Fibroblast of the aortic adventitia (primary cell): ENCODE measurements around the gene NPHS2. TPM values are rescaled to one million over a fixed set of nuclear protein-coding genes. Genes with fewer than 3 reads are reported as not detected.

Experiments
- DNase-seq: peaks from one replicate; pipeline ENCODE4 v3.0.0-alpha.2; 2010; ENCODE audit warnings: low read depth
- H3K4me3 ChIP-seq: 2 replicates; pipeline ENCODE4 v1.5.1; 2011; ENCODE audit warnings: low read depth, mild to moderate bottlenecking, control low read depth, low read length, moderate library complexity
- small RNA-seq: library from RNA; depleted of rRNA; stranded (forward); fragments of <200 nt; gene quantifications from one replicate; pipeline ENCODE3, GENCODE V24; 2012
- total RNA-seq: library from RNA; depleted of rRNA; stranded (reverse); fragments of >200 nt; gene quantifications from 2 replicates; pipeline ENCODE4 v1.2.3, GENCODE V29; 2012; ENCODE audit warnings: low replicate concordance
- TF ChIP-seq, protein P1 (sequence below): IDR thresholded peaks from 2 replicates; pipeline ENCODE4 v1.5.1; 2011; ENCODE audit warnings: mild to moderate bottlenecking, low read length, control low read depth, inconsistent platforms; ENCODE audit not compliant: insufficient read depth

Gene NPHS2
- total RNA-seq, 1 donor = not detected

DNA sequence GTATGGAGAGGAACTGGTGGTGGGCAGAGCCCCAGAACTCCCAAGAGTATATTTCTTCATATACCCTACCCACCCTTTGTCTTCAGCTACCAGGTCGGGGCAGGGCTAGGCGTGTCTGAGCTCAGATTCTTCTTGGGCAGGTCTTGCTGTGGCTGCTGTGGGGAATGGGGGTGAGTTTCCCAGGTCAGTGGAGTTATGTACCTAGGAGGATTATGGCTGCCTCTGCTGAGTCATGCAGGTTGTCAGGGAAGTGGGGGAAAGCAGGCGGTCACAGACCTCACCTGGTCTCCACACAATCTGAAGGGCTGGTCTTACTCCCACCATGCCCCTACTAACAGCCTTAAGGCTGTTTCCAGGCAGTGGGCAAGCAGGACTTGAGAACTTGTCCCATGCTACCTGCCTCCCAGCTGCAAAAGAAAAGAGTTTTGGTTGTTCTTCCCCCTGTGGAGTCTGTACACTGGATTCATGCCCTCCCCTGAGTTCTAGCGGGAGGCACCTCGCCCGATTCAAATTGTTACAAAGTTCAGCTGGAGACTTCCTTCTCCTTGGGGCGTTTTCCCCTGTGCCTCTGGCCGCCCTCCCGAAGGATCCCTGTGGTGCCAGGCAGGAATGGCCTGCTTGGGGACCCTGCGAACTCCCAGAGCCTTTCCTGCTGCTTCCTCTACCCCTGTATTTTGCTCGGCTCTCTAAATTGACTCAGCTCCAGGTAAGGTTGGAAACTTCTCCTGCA, 58.6 kb downstream of the NPHS2 start:
- TF ChIP-seq, protein P1, sequence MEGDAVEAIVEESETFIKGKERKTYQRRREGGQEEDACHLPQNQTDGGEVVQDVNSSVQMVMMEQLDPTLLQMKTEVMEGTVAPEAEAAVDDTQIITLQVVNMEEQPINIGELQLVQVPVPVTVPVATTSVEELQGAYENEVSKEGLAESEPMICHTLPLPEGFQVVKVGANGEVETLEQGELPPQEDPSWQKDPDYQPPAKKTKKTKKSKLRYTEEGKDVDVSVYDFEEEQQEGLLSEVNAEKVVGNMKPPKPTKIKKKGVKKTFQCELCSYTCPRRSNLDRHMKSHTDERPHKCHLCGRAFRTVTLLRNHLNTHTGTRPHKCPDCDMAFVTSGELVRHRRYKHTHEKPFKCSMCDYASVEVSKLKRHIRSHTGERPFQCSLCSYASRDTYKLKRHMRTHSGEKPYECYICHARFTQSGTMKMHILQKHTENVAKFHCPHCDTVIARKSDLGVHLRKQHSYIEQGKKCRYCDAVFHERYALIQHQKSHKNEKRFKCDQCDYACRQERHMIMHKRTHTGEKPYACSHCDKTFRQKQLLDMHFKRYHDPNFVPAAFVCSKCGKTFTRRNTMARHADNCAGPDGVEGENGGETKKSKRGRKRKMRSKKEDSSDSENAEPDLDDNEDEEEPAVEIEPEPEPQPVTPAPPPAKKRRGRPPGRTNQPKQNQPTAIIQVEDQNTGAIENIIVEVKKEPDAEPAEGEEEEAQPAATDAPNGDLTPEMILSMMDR = no peak
- DNase-seq = no peak
- no peak overlapping the region for H3K4me3 ChIP-seq

- DNase-seq = no peak
- H3K4me3 ChIP-seq = no peak overlapping the region
- TF ChIP-seq, protein P1 = no peak
Observed at GRCh38 chr1:179510038-179510437, 65.7 kb downstream of the NPHS2 start.

DNA sequence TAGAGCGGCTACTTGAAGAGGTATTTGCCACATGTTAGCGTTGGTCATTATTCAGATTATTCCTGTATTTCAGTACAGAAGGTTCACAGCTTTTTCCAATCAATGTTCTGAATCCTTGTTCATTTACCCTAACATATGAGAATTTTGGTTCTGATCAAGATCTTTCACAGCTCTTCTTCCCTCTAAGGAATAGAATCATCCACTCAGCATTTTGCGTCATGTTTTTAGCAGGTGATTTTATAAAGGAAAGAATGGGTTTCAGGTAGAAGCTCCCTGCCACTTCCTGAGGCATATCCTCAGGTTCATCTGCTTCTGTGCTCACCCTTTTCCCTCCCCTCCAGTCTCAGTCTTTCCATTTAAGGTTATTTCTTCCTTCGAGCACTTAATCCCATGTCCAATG, 66.4 kb downstream of the NPHS2 start:
- no peak overlapping the region for H3K4me3 ChIP-seq
- TF ChIP-seq, protein P1 = no peak
- DNase-seq = no peak

- H3K4me3 ChIP-seq = no peak overlapping the region
- TF ChIP-seq, protein P1 = no peak
- DNase-seq = no peak
Observed at GRCh38 chr1:179506199-179506598, 69.5 kb downstream of the NPHS2 start.

Small RNA genes lying within 50 kb of the gene (small RNA-seq; reads per million reads assigned to genes)
- not detected for gene RNU5F-2P

Other genes with a start within 250 kb of the NPHS2 start
- gene AXDND1, start 210.0 kb downstream of the NPHS2 start, total RNA-seq = 0.25 and 0.36 TPM in 2 replicates
- gene TDRD5, start 15.9 kb upstream of the NPHS2 start, total RNA-seq = not detected in 2 replicates
- not detected in 2 replicates for gene FAM163A, start 167.3 kb upstream of the NPHS2 start, total RNA-seq